Activated naive CD4-positive, alpha-beta T cell treated with anti-CD3 and anti-CD28 coated beads, Interleukin-2, amount 10 ng/mL, durations not matched to agents 7 days and 5 days (primary cell): ENCODE results near the gene NEK3.
"Not testable (repeated sequence)": the region's sequence is repeated elsewhere in the genome, so short reads cannot be mapped to it uniquely, and the experiment has no call there.

Experiments used
- CTCF ChIA-PET: fragments of 350-600 bp; sonication (Branson Sonifier 250); formaldehyde crosslinking; loops from one replicate; lab custom pipeline; 2021; ENCODE audit warnings: antibody characterized with exemption; lab: Charles Lee
- DNase-seq: peaks from one replicate; pipeline ENCODE4 v3.0.0-alpha.2; 2020
- H3K27ac Mint-ChIP-seq: one replicate; pipeline ENCODE4 v1.8.0; 2021; ENCODE audit warnings: mild to moderate bottlenecking, moderate library complexity, mixed read lengths
- H3K27me3 Mint-ChIP-seq: one replicate; pipeline ENCODE4 v1.8.0; 2021; ENCODE audit warnings: mild to moderate bottlenecking, mixed read lengths
- H3K36me3 Mint-ChIP-seq: one replicate; pipeline ENCODE4 v1.8.0; 2021; ENCODE audit warnings: mixed read lengths
- H3K4me1 Mint-ChIP-seq: one replicate; pipeline ENCODE4 v1.8.0; 2021; ENCODE audit warnings: mixed read lengths
- H3K4me3 Mint-ChIP-seq: one replicate; pipeline ENCODE4 v1.8.0; 2021; ENCODE audit warnings: mild to moderate bottlenecking, moderate library complexity, mixed read lengths
- H3K9me3 Mint-ChIP-seq: one replicate; pipeline ENCODE4 v1.8.0; 2021; ENCODE audit warnings: mixed read lengths

NEK3 gene

DNA sequence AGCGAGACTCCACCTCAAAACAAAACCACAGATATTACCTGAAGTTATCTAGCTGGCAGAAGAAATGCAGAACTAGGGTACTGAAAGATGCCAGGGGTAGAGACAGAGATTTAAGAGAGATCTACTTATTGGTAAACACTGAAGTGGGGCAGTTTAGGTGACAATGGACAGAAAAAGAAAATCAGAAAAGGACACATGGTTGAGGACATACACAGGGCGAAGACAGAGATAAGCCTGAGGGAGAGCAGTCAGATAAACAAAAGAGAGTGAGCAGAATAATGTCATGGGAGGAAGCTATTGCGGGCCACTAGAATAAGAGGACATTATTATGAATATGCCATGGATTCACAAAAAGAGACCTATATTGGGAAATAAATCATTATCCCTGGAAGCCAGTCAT is 33.9 kb downstream of the NEK3 start:
- H3K36me3 Mint-ChIP-seq = no peaks in the 10 kb centered on the region
- CTCF ChIA-PET = interaction anchor here (1.0 to 3.9 kb wide), 4 partner anchors 55 to 230 kb away, joined by 3 to 37 read pairs (median 18); no protein-coding TSS in a partner anchor
- H3K4me1 Mint-ChIP-seq = peaks cover 23% of the 10 kb centered on the region
- H3K9me3 Mint-ChIP-seq = no peaks in the 10 kb centered on the region
- DNase-seq = no peak
- no peak overlapping the region for H3K27ac Mint-ChIP-seq
- peaks cover 33% of the 10 kb centered on the region for H3K27me3 Mint-ChIP-seq
- no peak overlapping the region for H3K4me3 Mint-ChIP-seq

DNA sequence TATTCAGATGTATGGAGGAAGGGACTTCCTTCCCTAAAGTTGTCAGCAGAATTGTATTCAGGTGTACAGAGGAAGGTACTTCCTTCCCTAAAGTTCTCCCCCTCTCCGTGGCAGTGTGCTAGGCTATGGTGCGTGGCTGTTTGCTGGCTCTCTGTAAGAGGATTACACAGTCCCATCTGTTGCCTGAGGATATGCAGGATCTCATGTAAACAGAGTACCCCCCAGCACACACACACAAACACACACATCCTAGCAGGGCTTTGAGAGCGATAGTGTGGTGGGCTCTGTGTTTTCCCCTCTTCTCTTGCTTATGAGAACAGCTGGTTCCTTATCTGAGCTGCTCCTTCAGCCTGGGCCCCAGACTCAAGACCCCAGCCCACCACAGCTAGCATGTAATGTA is 40.8 kb downstream of the NEK3 start:
- Mint-ChIP-seq H3K4me3 (no peak overlapping the region), H3K9me3 (no peaks in the 10 kb centered on the region), H3K36me3 (no peaks in the 10 kb centered on the region), H3K4me1 (no peaks in the 10 kb centered on the region), H3K27me3 (peaks cover 16% of the 10 kb centered on the region), H3K27ac (no peak overlapping the region)
- CTCF ChIA-PET = no interaction called here
- DNase-seq = no peak

DNA sequence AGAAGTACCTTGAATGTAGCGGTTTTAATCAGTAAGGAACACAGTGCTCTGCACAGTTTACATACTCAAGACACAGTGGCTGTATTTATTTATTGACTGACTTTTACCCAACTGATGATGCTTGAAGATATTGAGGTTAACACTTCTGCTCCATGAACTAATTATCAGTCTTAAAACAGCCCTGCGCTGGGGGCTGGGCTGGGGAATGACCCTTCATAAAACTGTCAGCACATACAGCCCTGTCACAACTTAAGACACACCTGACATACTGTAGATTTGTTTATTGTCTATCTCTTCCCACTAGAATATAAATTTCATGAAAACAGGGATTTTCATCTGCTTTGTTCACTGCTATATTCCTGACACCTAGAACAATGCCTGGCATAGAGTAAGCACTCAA is 41.3 kb downstream of the NEK3 start:
- CTCF ChIA-PET = interaction anchor here (2.1 kb wide), 1 partner anchor 9 kb away, joined by 7 read pairs; no protein-coding TSS in a partner anchor
- H3K36me3 Mint-ChIP-seq = no peaks in the 10 kb centered on the region
- no peak for DNase-seq
- peaks cover 15% of the 10 kb centered on the region for H3K27me3 Mint-ChIP-seq
- H3K27ac Mint-ChIP-seq = no peak overlapping the region
- H3K9me3 Mint-ChIP-seq = no peaks in the 10 kb centered on the region
- no peaks in the 10 kb centered on the region for H3K4me1 Mint-ChIP-seq
- no peak overlapping the region for H3K4me3 Mint-ChIP-seq

DNA sequence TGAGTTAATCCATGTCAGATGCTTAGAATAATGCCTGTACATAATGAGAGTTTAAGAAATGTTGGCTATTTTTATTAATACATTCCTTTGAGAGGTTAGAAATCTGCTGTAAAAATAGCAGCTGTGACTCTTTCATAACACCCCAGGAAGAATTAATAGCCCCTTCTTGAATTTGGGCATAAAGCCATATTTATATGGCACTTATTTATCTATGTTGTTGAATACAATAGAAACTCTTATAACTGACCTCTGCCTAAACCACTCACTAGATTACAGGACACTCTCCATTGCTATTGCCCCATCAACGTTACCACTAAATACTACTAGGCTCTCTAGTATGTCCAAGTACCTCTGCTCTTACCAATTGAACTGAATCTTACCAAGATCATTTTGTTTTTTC is 46.8 kb downstream of the NEK3 start:
- Mint-ChIP-seq H3K9me3 (no peaks in the 10 kb centered on the region), H3K4me3 (no peak overlapping the region), H3K27me3 (peaks cover 20% of the 10 kb centered on the region), H3K36me3 (no peaks in the 10 kb centered on the region), H3K27ac (no peak overlapping the region), H3K4me1 (no peaks in the 10 kb centered on the region)
- no peak for DNase-seq
- CTCF ChIA-PET = no interaction called here

DNA sequence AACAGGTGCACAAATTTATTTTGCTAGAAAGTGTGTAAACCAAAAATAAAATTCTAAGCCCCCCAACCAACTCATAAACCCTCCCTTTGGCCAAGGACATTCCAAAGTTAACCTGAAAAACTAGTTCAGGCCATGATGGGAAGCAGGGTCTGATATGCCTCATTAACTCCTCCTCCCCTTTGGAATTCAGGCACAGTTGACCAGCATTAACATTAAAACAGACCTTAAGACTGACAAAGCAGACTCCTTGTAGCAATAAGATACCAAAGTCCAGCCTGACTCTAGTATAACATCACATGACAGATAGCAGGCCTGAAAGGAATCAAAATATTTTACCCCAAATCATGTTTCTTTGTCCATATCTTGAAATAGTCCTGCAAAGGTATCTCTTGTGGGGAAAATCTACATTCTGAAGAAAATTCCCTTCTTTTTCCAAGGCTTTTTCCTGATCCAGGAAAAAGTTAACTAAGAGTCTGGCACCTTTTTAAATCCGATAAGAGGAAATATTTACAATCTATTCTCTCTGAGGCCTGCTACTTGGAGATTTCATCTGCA is 50.2 kb downstream of the NEK3 start:
- H3K9me3 Mint-ChIP-seq = no peaks in the 10 kb centered on the region
- no peaks in the 10 kb centered on the region for H3K36me3 Mint-ChIP-seq
- no peak overlapping the region for H3K4me3 Mint-ChIP-seq
- H3K27ac Mint-ChIP-seq = no peak overlapping the region
- CTCF ChIA-PET = no interaction called here
- H3K27me3 Mint-ChIP-seq = peaks cover 18% of the 10 kb centered on the region
- no peaks in the 10 kb centered on the region for H3K4me1 Mint-ChIP-seq
- no peak for DNase-seq

DNA sequence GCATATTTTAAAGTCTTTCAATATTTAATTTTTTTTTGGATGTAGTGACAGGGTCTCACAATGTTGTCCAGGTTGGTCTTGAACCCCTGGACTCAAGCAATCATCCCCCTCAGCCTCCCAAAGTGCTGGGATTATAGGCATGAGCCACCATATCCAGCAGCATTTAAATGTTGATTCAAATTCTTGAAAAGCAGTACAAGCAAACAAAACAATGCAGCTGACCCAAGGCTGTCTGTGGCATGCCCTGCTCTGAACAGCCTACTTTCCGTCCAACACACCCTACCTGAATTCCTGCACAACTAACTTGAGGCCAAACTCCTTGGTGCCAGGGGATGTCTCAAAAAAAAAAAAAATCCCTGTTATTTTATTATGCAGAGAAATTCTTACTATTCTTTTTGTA is 53.6 kb downstream of the NEK3 start:
- Mint-ChIP-seq H3K4me3 (no peak overlapping the region), H3K4me1 (no peaks in the 10 kb centered on the region), H3K36me3 (no peaks in the 10 kb centered on the region), H3K27me3 (peaks cover 16% of the 10 kb centered on the region), H3K9me3 (no peaks in the 10 kb centered on the region), H3K27ac (no peak overlapping the region)
- CTCF ChIA-PET = interaction anchor here (1.5 kb wide), 1 partner anchor 22 kb away, joined by 3 read pairs; no protein-coding TSS in a partner anchor
- DNase-seq = no peak

DNA sequence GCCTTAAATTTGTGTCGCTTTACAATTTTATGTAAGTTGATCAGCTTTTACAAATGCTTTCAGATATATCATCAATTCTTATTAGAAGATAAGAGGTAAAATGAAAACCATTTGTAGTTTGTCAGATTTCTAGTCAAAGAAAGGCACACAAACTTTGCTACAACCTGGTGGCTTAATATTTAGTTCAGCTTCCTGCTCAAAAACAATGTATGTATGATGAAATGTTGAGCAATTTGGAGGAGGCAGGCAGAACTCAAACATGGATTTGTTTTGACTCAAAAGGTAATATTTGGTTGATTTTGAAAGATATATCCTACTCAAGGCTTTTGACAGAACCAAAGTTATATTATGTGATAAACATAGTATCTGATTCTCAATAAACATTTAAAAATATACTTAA is 54.8 kb downstream of the NEK3 start:
- H3K4me1 Mint-ChIP-seq = no peaks in the 10 kb centered on the region
- no peak overlapping the region for H3K27ac Mint-ChIP-seq
- H3K27me3 Mint-ChIP-seq = peaks cover 10% of the 10 kb centered on the region
- H3K36me3 Mint-ChIP-seq = no peaks in the 10 kb centered on the region
- H3K9me3 Mint-ChIP-seq = no peaks in the 10 kb centered on the region
- no peak for DNase-seq
- CTCF ChIA-PET = no interaction called here
- no peak overlapping the region for H3K4me3 Mint-ChIP-seq

DNA sequence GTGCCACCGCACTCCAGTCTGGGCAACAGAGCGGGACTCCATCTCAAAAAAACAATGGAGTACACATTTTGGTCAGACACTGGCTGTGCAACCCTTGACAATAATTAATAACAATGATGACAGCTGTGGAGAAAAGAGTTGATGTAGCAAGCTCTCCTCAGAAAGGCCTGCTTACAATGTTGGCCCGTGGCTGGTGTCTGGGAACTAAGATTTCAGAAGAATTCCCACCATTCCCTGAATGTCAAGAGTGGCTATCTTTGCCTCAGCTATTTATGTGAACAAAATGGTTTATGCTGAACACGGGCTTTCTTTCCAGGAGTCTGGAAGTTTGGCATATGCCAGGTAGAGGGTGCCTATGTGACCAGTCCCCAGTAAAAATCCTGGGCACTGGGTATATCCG is 56.0 kb downstream of the NEK3 start:
- peaks cover 3% of the 10 kb centered on the region for H3K27me3 Mint-ChIP-seq
- CTCF ChIA-PET = no interaction called here
- no peak overlapping the region for H3K27ac Mint-ChIP-seq
- no peaks in the 10 kb centered on the region for H3K36me3 Mint-ChIP-seq
- H3K4me1 Mint-ChIP-seq = no peaks in the 10 kb centered on the region
- DNase-seq = no peak
- no peak overlapping the region for H3K4me3 Mint-ChIP-seq
- H3K9me3 Mint-ChIP-seq = no peaks in the 10 kb centered on the region

DNA sequence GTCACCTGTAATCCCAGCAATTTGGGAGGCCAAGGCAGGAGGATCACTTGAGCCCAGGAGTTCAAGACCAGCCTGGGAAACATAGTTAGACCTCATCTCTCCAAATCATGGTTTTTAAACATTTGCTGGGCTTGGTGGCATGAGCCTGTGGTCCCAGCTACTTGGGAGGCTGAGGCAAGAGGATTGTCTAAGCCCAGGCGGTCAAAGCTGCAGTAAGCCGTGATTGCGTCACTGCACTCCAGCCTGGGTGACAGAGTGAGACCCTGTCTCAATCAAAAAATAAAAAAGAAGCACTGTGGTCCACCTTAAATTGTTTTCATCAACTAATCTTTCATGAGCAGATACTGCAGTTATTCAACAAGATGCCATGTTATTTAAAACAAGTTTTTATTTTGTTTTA is 57.0 kb downstream of the NEK3 start:
- H3K9me3 Mint-ChIP-seq, DNase-seq, H3K36me3 Mint-ChIP-seq, H3K27me3 Mint-ChIP-seq, H3K27ac Mint-ChIP-seq, H3K4me1 Mint-ChIP-seq, H3K4me3 Mint-ChIP-seq, CTCF ChIA-PET: not testable (repeated sequence)

DNA sequence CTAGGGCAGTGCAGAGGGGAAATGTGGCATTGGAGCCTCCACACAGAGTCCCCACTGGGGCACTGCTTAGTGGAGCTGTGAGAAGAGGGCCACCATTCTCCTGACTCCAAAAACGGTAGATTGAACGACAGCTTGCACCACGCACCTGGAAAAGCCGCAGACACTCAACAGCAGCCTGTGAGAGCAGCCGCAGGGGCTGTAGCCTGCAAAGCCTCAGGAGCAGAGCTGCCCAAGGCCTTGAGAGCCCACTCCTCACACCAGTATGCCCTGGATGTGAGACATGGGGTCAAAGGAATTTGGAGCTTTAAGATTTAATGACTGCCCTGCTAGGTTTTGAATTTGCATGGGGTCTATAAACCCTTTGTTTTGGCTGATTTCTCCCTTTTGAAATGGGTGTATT is 62.2 kb downstream of the NEK3 start:
- Mint-ChIP-seq H3K27ac (no peak overlapping the region), H3K4me1 (no peaks in the 10 kb centered on the region), H3K4me3 (no peak overlapping the region), H3K27me3 (peaks cover 5% of the 10 kb centered on the region), H3K9me3 (no peaks in the 10 kb centered on the region), H3K36me3 (no peaks in the 10 kb centered on the region)
- DNase-seq = no peak
- CTCF ChIA-PET = no interaction called here

DNA sequence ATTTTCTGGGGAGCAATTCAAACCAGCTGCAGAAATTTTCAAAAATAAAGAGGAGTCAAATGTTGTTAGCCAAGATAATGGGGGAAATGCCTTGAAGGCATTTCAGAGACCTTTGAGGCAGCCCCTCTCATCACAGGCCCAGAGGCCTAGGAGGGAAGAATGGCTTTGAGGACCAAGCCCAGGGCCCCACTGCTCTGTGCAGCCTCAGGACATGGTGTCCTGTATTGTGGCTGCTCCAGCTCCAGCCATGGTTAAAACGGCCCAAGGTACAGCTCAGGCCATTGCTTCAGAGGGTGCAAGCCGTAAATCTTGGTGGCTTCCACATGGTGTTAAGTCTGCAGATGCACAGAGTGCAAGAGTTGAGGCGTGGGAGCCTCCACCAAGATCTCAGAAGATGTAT is 62.6 kb downstream of the NEK3 start:
- CTCF ChIA-PET = no interaction called here
- no peaks in the 10 kb centered on the region for H3K36me3 Mint-ChIP-seq
- no peak overlapping the region for H3K4me3 Mint-ChIP-seq
- no peaks in the 10 kb centered on the region for H3K9me3 Mint-ChIP-seq
- peak overlapping the region; percentile 20 for H3K27ac Mint-ChIP-seq
- no peaks in the 10 kb centered on the region for H3K4me1 Mint-ChIP-seq
- DNase-seq = no peak
- H3K27me3 Mint-ChIP-seq = peaks cover 5% of the 10 kb centered on the region

DNA sequence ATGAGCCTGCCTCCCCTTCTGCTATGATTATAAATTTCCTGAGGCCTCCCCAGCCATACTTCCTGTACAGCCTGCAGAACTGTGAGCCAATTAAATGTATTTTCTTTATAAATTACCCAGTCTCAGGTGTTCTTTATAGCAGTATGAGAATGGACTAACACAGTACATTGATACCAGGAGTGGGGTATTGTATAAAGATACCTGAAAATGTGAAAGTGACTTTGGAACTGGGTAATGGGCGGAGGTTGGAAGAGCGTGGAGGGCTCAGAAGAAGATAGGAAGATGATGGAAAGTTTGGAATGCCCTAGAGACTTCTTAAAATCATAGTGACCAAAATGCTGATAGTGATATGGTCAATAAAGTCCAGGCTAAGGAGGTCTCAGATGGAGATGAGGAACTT is 63.3 kb downstream of the NEK3 start:
- Mint-ChIP-seq H3K27me3 (peaks cover 5% of the 10 kb centered on the region), H3K4me1 (no peaks in the 10 kb centered on the region)

DNA sequence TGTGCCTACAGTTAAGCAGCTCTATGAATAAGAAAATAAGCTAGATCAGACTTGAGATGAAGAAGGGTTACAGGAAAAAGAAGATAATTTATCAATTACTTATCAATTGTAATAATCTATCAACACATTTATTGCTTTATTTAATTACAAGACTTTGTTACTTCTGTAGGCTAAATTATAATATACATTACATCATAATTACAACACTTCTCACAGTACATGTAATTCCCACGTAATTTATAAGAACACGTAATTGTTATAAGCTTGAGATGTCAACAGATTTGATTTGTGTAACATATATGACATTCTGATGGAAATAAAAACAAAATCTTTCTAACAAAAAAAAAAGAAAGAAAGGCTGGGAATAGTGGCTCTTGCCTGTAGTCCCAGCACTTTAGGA is 67.3 kb downstream of the NEK3 start:
- H3K27ac Mint-ChIP-seq = no peak overlapping the region
- no peaks in the 10 kb centered on the region for H3K36me3 Mint-ChIP-seq
- peaks cover 9% of the 10 kb centered on the region for H3K27me3 Mint-ChIP-seq
- no peak for DNase-seq
- H3K4me1 Mint-ChIP-seq = no peaks in the 10 kb centered on the region
- no peaks in the 10 kb centered on the region for H3K9me3 Mint-ChIP-seq
- CTCF ChIA-PET = no interaction called here
- H3K4me3 Mint-ChIP-seq = no peak overlapping the region

More for the DNA sequence above, 63.3 kb downstream of the NEK3 start:
- Mint-ChIP-seq H3K36me3 (no peaks in the 10 kb centered on the region), H3K9me3 (no peaks in the 10 kb centered on the region), H3K4me3 (no peak overlapping the region), H3K27ac (no peak overlapping the region)
- DNase-seq = no peak
- CTCF ChIA-PET = no interaction called here

DNA sequence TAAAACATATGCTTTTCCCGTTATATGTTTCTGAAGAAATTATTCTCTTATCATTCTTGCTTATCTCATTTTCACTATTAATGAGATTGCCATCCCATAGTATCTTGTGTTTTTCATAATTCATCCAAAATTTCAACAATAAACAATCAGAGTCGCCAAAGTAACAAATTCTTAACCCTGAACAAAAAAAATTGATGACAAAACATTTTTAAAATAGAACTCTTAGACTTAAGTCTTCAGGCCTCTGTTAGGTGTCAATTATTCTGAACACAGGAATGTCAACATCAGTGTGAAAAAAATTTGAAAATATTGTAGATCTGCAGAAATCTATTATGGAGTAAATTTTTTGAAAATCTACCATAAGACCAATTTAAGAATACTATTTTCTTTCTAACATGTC is 67.9 kb downstream of the NEK3 start:
- no peaks in the 10 kb centered on the region for H3K36me3 Mint-ChIP-seq
- no peak overlapping the region for H3K27ac Mint-ChIP-seq
- H3K27me3 Mint-ChIP-seq = peaks cover 14% of the 10 kb centered on the region
- no peaks in the 10 kb centered on the region for H3K9me3 Mint-ChIP-seq
- H3K4me3 Mint-ChIP-seq = no peak overlapping the region
- CTCF ChIA-PET = interaction anchor here (0.7 kb wide), 1 partner anchor 242 kb away, joined by 4 read pairs; no protein-coding TSS in a partner anchor
- no peak for DNase-seq
- H3K4me1 Mint-ChIP-seq = no peaks in the 10 kb centered on the region

DNA sequence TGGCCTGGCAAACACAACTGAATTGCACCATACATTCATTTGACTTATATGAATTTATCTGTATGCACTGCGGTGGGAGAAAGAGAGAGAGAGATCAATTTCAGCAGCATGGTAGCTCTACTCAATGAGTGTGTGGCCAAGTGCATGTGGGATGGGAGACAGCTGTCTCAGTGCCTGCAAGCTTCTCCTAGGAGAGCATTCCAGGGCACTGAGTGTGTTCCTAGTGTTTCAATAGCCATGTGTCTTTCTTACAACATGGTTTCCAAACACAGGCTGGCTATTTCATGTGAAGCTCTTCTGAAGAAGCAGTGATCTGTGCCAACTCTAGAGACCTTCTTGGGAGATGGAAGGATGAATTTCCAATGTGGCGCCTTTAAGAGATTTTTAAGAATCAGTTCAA is 74.0 kb downstream of the NEK3 start:
- Mint-ChIP-seq H3K9me3 (no peaks in the 10 kb centered on the region), H3K27ac (no peak overlapping the region), H3K4me3 (no peak overlapping the region), H3K36me3 (no peaks in the 10 kb centered on the region), H3K27me3 (peaks cover 9% of the 10 kb centered on the region), H3K4me1 (no peaks in the 10 kb centered on the region)
- no peak for DNase-seq
- CTCF ChIA-PET = no interaction called here

DNA sequence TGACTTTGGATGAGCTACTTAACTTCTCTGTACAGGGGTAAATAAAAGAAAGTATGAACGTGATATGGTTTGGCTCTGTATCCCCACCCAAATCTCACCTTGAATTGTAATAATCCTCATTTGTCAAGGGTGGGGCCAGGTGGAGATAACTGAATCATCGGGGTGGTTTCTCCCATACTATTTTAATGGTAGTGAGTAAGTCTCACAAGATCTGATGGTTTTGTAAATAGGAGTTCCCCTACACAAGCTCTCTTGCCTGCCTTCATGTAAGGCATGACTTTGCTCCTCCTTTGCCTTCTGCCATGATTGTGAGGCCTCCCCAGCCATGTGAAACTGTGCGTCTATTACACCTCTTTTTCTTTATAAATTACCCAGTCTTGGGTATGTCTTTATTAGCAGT is 74.4 kb downstream of the NEK3 start:
- H3K9me3 Mint-ChIP-seq, CTCF ChIA-PET, H3K4me1 Mint-ChIP-seq, H3K27ac Mint-ChIP-seq, DNase-seq, H3K27me3 Mint-ChIP-seq, H3K4me3 Mint-ChIP-seq, H3K36me3 Mint-ChIP-seq: not testable (repeated sequence)
